Stimulated activated CD4-positive, alpha-beta T cell treated with anti-CD3 and anti-CD28 coated beads, Interleukin-2, amount 100 ng/mL, for 24 hours (primary cell): ENCODE measurements around the gene BCL11A.

Experiments used
- DNase-seq, 2 donors: peaks; one replicate each; pipeline ENCODE4 v3.0.0-alpha.2; 2020

BCL11A gene

DNA sequence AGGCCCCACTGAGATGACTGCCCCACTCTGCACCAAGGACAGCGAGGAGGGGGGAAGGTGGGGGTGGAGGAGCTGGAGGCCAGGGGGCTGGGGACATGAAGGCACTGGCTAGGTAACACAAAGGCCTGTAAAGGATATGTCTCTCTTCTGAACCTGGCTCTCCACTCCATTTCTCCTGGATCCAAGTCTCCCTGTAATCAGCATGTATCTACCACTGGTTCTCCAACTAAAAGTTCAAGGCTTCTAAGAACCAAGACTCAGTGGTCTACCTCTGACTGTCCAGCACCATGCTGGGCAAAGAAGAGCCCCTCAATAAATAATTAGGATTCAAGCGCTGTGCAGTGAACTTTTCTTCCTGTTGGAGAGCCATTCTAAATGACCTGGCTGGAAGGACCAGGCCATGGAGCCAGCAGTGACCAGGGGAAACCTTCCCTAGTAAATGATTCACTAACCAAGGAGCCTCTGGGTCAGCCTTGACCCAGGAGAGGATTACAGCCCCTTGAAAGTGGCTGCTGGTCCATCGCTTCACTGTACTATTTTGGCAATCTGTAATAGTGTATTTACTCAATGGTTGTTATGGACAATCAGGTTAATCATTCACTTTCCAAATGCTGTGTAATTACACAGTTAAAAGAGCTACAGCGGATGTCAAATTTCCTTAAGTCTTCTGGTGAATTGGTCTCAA is 73.2 kb downstream of the BCL11A start:
- no peak for DNase-seq

DNA sequence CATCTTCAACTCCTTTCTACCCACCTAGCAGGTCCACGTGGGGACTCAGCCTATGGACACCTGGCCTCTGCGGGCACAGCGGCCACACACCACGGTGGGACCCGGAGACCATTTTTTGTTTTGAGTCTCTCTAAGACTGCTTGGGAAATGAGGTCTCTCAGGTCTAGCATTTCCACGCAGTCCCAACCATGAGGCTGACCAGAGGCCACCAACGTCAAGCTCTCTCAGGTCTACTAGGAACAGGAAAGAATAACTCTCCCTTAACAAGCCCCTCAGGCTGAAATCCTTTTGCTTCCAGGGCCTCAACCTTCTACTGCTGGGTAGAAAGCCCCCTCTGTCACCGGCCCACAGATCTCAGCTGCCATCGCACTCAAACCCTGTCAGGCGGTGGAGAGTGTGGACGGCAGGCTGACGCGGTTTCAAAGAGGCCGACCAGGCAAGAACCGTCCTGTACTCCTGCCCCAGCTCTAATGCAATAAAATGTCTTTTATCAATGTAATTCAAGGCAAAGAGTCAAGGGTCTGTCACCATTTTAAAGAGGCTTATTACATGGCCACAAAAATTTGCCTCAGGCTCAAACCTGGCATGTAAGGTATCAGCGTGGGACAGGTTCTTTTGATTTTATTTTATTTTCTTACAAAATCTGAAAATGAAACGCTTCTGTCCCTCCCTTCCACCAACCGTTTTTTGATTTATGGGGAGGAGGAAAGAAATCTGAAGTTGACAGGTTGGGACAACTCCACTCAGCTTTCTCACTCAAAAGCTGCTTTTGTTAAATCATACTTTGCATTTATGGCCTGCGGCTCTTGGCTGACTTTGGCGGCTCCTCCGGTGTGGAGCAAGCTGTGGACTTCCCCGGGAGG is 74.0 kb downstream of the BCL11A start:
- no peak for DNase-seq

DNA sequence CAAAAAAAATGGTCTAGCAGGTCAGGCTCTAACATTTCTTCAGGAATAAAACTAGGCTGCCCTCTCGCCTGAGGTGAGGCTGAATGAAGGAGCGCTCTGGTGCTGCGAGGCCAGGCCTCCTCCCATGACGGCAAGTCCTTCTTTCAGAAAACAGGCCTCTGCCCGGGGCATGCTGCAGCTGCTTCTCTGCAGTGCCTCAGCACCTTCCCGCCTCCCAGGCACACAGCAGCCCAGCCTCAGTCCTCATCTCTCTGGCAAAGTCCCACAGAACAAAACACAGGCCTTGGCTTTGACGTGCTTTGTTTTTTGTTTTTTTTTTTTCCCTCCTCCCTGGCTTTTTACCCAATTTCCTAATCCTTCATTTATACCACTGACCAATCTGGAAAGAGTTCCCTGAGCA is 74.8 kb downstream of the BCL11A start:
- no peak for DNase-seq

DNA sequence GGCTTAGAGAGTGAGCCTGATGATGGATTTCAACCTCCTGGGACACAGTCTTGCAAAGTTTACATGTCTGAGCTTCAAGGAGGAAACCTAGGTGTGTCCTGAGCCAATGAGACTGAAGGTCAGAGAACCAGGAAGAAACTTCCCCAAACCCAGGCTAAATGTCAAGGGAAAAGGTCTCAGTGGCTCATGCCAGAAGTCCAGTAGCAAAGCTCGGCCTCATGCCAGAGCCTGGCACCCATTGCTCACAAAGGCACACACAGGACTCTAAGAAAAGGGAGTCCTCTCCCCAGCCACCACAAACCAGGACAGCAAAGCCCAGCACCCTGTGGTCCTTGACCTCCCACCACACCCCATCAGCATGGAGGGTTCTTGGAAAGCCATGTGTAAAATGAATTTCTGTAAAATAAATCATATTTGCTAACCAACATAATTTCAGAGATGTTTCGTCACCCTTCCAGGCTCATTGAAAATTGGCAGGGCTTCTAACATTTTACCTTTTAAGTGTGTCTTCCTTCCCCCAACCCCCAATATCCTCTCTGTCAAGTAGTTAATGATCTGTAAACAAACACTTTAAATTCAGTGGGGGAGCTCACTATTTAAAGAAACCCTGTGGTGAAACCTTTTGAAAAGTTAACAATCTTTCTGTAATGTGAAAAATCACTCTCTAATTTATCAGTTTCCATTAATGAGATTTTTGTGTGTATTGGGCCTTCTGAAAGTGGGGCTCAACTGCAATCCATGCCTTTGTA is 77.1 kb downstream of the BCL11A start:
- no peak for DNase-seq

DNA sequence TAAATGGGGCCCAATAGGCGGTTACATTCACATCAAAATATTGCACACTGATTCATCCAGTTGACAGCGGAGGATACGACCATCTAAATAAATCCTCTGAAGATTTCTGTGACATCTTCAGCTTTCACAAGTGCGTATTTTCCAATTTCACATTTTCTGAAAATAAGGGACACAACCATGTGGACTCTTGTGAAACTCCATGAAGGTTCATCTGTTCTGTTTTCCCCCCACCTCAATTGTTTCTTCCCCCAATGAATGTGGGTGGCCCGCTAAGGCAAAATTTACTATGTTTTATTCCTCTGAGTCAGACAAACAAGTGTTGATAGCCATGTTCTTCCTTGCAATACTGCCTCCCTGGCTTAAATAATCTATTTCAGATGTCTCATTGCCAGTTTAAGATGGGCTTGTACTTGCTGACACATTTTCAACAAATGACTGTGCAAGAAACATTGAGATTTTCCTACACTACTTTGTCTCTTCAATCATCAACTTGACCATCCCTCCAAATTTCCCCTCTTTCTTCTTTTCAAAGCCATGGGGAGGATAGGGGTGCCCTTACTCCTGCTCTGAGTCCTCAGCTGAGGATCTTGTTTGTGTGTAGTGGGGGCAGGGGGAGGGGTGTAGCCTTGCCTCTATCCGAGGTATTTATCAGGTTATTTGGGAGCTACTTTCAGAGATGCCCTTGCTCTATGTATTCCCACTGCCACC is 78.2 kb downstream of the BCL11A start:
- no peak for DNase-seq

DNA sequence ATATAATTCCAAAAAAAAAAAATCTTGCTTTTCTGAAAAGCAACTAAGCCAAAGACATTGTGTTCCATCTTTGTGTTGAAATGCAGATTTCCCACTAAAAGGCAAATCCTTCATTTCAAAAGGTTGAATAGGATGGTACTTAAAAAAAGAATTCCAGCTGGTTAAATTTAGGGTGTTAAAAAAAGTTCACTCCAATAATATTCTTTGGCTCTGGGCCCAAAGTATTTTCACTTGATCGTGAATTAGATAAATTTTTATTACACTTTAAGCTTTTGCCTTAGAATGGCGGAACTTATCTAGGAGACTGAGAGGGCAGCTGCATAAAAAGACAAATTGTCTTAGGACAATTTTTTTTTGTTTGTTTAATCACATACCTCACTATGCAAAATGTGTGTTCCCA is 79.2 kb downstream of the BCL11A start:
- no peak for DNase-seq

DNA sequence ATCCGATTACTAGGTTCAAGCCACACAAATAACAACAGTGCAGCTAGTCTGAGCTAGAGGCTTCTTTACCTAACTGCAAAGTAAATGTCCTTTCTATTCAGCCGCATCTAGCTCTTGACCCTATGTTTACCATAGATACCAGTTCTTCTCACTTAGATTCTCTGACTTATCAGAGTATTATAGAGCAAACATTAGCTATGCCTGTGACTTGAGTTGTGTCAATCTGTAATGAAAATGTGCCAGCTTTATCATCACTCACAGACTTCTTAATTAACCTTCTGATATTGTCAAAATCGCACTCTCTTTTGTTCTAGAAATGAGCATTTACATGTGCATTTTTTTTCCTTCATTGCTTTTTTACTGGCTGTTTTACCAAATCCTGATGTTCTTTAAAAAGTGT is 79.9 kb downstream of the BCL11A start:
- no peak for DNase-seq

DNA sequence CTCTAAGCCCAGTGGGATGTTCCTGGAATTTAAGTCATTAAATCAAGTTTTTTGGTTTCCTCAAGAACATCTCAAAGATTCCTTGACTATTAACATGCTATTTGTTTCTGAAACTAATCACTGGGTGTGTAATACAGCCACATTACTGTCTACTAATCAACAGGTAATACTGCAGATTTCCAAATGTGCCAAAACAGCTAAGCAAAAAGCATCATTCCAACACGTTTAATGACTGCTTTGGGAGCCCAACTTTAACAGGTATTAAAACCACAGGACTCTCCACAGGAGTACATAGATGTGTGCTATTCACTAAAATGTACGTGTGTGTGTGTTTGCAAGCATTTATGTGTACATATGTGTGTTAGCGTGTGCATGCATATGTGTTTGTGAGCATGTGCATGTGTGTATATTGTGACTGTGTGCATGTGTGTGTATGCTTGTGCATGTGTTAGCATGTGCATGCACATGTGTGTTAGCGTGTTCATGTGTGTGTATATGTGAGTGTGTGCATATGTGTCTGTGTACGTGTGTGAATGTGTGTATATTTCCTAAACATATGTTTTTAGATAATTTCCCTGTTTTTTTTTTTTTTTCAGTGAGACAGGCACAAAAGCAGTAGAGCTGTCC is 80.7 kb downstream of the BCL11A start:
- no peak for DNase-seq

DNA sequence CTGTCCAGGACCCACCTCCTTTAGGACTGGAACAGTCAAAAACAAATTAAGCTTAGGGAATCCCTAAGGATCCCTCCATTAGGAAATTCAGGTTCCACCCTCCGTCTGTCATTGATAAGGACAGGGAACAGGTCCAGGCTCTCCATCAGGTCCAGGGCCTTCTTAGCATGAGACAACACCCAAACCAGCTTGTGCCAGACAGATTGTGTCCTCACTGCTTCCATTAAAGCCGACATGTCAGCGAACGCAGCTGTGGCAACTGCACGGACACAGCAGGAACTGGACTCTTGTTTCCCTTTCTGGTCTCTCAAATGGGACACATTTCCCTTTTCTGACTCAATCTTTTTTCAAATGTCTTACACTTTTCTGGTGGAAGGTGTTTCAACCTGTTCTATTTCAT is 81.4 kb downstream of the BCL11A start:
- no peak for DNase-seq

DNA sequence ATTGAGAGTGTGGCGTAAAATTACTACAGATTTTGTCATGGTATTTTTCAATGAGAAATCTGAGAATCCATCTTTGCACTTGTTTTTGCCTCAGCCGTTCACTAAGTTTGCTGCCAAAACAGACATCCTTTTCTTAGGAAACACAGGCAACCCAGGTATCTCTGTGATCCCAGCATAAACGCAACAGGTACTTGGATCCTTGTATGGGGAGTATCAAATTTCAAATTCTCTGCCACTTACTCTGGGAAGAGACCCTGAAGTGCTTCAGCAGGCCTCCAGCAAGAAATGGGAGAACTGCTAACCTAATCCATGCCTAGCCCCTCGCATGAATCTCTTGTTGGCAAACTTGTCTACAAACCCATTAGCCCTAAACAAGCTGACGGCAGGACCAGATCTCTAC is 83.1 kb downstream of the BCL11A start:
- no peak for DNase-seq

DNA sequence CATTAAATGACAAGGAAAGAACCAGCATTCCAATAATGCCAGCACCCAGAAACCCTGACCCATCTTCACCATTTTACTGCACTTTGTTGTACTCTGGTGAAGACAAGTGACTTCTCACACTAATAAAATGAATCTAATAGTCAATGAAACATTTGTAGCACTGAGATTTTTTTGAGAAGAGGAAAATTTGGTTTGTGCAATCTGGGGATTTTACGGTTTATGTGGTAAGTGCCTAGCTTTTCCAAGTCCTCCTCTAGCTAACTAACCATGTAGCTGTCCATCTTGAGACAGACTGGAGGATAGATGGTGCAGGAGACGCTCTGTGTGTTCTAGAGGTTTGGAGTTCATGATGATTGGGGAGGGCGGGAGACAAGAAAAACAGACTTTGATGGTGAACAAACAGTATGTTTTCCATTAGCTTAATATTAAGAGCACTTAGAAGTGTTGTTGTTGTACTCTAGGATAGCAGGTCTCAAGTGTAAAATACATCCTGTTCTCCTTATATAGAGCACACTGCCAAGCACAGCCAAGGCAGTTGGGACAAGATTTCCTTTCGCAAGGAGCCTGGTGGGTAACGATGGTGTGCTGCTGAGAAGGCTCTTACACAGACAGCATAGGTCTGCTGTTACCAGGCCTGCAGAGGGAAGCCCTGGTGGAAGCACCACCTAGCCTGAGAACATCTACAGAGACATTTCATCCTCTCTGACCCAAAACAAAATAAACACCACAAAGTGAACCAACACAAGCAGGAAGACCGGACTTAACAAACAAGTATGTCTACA is 83.7 kb downstream of the BCL11A start:
- no peak for DNase-seq

DNA sequence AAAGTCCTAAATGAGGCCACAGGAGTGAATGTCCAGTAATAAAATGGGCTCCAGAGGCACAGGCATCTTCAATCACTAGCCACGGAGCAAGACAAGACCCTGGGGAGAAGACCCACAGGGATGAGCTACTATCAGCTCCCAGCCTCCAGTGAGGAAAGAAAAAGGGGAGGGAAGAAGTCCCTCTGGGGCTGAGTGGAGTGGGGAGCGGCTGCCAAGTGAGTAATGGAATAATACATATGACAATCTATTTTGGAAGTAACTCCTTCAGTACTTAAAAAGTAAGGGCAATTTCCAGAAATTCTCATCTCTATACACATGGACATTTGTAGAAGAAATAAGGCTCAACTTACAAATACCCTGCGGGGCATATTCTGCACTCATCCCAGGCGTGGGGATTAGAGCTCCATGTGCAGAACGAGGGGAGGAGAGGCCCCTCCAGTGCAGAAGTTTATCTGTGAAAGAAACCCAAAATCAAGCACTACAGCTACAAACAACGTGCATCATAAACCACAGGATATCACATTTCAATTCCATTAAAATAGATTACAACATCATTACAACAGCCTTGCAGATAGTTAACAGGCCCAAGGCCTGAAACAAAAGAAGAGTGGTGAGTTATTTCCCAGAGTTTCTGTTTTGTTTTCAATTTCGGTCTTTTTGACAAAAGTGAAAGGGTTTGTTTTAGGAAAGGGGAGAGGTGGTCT is 84.9 kb downstream of the BCL11A start:
- DNase-seq, result no peak

DNA sequence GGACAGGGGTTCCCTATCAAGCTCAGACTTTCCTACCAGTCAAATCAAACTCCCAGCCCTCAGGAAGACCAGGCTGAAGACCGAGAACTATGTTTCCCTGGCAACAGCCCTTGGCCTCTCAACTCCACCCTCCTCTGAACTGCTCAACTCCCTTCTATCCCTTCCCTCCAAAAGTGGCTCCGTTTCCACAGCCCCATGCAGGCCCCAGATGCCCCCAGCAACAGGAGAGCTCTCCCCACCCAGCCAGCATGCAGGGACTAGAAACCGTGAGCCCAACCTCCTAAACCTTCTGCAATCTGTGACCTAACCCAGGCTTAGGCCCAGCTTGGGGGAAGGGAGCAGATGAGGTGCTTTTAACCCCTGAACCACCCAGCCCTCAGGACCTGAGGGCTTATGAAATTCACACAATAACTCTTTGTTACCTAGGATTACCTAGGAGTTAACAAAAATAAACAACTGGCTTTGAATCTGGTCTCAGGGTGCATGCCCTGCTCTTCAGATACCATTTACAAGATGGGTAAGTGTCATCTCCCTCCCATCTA is 87.2 kb downstream of the BCL11A start:
- DNase-seq, result no peak

DNA sequence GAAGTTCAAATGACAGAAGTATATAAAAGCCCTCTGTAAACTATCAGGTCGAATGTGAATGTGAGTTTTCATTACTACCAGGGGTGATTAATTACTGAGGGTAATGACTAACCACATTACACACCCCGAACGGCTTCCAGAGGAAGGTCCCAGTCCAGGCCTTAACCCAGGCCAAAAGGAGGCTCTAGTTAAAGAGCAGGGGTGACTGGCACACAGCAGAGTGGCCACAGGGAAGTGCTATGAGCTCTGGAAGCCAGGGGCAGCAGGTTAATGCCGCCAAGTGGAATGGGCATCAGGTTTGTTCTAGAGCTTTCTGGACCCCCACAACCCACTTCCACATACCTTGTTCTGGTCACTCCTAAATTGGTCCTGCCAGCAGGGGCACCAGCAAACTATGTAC is 87.7 kb downstream of the BCL11A start:
- DNase-seq, result no peak

DNA sequence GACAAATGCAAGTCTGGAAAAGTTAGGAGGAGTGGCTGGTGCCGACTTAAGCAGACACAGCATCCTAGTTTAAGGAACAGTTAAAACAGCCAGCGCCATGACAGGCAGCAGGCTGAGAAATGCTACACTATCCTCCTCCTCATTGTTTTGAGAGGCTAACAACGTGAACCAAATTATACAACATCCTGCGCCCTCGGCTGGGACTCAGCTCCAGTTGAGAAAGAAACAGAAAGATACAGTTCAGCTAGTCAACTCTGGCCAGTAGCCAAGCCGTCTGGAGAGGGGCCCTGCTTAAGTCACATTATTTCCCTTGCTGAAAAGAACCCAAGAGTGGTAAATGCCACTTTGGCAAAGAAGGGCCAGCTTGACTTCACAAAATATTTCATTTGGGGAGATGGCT is 90.2 kb downstream of the BCL11A start:
- DNase-seq, result no peak

DNA sequence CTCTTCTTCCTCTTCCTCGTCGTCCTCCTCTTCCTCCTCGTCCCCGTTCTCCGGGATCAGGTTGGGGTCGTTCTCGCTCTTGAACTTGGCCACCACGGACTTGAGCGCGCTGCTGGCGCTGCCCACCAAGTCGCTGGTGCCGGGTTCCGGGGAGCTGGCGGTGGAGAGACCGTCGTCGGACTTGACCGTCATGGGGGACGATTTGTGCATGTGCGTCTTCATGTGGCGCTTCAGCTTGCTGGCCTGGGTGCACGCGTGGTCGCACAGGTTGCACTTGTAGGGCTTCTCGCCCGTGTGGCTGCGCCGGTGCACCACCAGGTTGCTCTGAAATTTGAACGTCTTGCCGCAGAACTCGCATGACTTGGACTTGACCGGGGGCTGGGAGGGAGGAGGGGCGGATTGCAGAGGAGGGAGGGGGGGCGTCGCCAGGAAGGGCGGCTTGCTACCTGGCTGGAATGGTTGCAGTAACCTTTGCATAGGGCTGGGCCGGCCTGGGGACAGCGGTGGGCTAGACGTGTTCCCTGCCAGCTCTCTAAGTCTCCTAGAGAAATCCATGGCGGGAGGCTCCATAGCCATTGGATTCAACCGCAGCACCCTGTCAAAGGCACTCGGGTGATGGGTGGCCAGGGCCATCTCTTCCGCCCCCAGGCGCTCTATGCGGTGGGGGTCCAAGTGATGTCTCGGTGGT is 91.9 kb downstream of the BCL11A start:
- no peak for DNase-seq

DNA sequence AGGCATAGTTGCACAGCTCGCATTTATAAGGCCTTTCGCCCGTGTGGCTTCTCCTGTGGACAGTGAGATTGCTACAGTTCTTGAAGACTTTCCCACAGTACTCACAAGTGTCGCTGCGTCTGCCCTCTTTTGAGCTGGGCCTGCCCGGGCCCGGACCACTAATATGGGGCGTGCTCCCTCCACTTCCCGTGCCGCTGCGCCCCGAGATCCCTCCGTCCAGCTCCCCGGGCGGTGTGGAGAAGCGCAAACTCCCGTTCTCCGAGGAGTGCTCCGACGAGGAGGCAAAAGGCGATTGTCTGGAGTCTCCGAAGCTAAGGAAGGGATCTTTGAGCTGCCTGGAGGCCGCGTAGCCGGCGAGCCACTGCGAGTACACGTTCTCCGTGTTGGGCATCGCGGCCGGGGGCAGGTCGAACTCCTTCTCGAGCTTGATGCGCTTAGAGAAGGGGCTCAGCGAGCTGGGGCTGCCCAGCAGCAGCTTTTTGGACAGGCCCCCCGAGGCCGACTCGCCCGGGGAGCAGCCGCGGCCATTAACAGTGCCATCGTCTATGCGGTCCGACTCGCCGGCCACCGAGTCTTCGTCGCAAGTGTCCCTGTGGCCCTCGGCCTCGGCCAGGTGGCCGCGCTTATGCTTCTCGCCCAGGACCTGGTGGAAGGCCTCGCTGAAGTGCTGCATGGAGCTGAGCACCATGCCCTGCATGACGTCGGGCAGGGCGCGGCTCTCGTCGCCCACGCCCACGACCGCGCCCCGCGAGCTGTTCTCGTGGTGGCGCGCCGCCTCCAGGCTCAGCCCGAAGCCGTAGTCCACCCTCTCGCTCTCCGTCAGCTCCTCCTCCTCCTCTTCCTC is 92.7 kb downstream of the BCL11A start:
- no peak for DNase-seq

DNA sequence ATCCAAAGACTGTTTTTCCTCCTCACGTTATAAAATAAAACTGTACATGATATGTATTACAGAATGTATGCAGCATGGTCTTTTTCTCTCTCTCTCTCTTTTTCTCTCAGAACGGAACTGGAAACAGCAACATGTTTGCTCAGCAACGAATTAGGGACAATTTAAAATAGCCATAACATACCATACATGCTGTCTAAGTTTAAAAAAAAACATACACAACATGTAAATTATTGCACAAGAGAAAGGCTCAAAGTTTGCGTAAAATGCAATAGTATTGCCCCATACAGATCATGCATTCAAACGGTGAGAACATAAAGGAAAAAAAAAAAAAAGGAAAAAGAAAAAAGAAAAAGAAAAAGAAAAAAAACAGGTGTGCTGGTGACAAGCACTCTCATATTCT is 93.6 kb downstream of the BCL11A start:
- no peak for DNase-seq

DNA sequence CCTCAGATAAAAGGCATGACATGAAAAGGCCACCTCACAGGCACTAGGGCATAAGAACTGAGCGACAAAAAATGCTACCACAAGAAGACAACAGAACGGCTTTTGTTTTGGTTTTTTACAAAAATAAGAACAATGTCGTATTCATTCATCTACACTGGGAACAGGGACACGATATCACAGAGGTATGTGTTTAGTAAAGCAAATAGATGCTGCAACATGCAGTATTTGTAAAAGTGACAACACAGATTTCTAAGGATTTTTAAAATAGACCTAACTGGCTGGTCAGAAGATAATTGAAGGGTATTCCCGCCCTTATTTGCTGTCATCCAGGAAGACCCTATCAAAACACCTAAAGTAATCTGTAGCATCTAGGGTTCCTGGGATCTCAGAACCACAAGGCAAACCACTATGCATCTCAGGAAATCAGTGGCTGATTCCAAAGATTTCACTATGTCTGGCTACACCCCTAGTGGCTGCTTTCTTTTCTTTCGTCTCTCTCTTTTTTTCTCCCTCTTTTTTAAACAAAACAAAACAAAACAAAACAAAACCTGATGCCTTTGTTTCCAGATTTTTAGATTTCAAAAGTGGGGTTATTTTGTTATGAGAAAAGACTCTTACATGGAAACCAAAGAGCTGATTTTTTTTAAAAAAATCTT is 97.2 kb downstream of the BCL11A start:
- no peak for DNase-seq
